LNCaP clone FGC (cell line): ENCODE measurements around the gene CDC42EP5.
A peak's percentile ranks its signal among the peaks of the same experiment; 100 is the strongest.

Experiments
- DNase-seq: peaks from one replicate; pipeline ENCODE4 v3.0.0-alpha.2; 2011; ENCODE audit warnings: low read depth
- H3K4me3 ChIP-seq: 2 replicates; pipeline ENCODE4 v1.5.1; 2011; ENCODE audit warnings: mild to moderate bottlenecking, low read depth, low read length, control low read depth
- CTCF ChIP-seq: IDR thresholded peaks from 2 replicates; pipeline ENCODE4 v1.5.1; 2012; ENCODE audit warnings: mild to moderate bottlenecking; ENCODE audit not compliant: control insufficient read depth, insufficient read depth; ENCODE audit errors: extremely low read depth

CDC42EP5 gene

DNA sequence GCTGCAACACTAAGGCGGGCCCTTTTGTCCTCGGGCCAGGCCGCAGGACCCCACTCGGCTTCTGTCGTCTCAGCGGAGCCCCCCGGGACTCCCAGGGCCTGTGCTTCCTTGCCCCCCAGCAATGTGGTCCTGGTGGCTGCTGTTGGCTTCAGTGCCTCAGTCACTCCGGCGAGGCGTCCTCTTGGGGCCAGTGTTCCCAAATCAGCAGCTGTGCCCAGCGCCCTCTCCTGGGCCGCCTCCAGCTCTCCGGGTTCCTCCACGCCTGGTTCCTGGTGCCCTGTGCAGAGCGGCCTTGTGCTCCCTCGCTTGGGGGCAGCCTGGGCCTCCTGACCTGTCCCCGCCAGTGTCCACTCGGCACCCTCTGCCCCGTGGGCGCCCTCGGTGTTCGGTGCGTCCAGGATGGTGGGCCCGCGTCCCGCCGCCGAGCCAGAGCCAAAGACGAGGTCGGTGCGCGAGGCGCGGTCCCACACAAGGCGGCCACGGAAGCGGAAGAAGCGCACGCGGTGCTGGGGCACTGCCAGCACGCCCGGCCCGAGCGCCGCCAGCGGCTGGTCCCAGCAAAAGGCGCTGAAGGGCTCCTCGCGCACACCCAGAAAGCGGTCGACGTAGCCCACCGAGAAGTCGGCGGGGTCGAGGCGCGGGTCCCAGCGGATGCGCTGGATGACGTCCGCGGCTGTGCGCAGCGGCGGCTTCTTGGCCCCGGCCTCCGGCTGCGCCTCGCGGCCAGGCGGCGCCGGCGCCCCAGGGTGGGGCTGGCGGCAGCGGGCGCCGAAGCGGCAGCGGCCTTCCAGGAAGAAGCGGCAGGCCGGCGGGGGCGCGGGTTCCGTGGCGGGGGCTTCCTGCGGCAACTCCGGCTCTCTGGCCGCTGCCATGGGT lies 10.2 kb downstream of the CDC42EP5 start:
- peak; percentile 52 for TF ChIP-seq CTCF

GRCh38 chr19:54462047-54462654 lies 10.9 kb downstream of the CDC42EP5 start:
- H3K4me3 ChIP-seq: peak overlapping the region; percentile 58
- DNase-seq: no peak
- no peak for TF ChIP-seq CTCF

More for the DNA sequence above, 10.2 kb downstream of the CDC42EP5 start:
- DNase-seq: no peak
- peak overlapping the region; percentile 58 for H3K4me3 ChIP-seq

DNA sequence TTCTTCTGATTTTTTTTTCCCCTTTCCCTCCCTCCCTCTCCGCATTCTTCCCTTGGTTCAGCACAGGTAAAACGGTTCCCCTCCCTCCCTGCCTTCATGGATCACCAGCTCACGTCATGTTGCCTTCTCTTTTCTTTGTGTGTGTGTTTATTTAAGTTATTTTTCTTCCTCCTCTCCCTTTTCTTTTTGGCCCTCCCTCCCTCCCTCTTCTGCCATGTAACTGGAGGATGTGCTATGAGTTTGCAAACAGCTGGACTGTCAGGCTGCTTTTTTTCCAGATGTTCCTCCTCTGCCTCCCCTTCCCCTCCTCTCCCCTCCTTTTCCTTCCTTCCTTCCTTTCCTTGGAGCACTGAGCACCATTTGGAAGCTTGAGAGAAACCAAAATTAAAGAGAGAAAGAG lies 11.5 kb downstream of the CDC42EP5 start:
- no peak for TF ChIP-seq CTCF
- H3K4me3 ChIP-seq: peak overlapping the region; percentile 58
- no peak for DNase-seq

DNA sequence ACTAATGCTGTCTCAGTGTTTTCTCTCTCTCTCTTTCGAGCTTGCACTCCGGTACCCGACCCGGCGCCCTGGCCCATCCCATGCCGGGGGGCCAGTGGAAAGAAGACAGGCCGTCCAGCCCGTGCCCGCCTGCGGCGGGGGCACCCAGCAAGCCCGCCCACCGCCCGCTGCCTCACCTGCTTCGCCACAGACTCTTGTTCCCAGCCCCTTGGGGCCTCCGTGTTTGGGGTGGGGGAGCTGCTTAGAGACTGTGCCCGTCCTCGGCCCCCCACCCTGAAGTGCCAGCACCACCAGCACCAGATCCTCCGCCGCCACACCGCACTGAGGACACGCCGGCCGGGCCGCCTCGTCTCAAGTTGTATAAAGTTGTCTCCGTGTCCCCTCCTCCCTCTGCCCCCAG lies 11.9 kb downstream of the CDC42EP5 start:
- DNase-seq: no peak
- H3K4me3 ChIP-seq: no peak overlapping the region
- no peak for TF ChIP-seq CTCF

GRCh38 chr19:54460230-54461005 lies 12.7 kb downstream of the CDC42EP5 start:
- TF ChIP-seq CTCF: no peak
- no peak for DNase-seq

GRCh38 chr19:54459282-54460229 lies 13.5 kb downstream of the CDC42EP5 start:
- no peak for TF ChIP-seq CTCF
- H3K4me3 ChIP-seq: no peak overlapping the region
- no peak for DNase-seq

More at GRCh38 chr19:54460230-54461005, 12.7 kb downstream of the CDC42EP5 start:
- no peak overlapping the region for H3K4me3 ChIP-seq
